Body of pancreas (tissue), 4 donors: ENCODE data around the gene CTDSPL. TPM values are rescaled to one million over a fixed set of nuclear protein-coding genes. Genes with fewer than 3 reads are reported as not detected.

Source experiments
- ATAC-seq: fragments of 150-250 bp; one replicate; pipeline ENCODE4 v1.9.1; 2016
- DNase-seq, 4 donors: peaks; one replicate each; pipeline ENCODE4 v3.0.0-alpha.2; 2019
- H3K27ac ChIP-seq, 4 donors: fragments of 200-600 bp; sonication (generic); 1 replicate in 3 of 4; 2 replicates in 1 of 4; pipeline versions ENCODE4 v1.5.1 to v1.6.1; 2016 to 2019; ENCODE audit warnings: mild to moderate bottlenecking in 1 of 4, mixed read lengths in 1 of 4, moderate library complexity in 1 of 4
- H3K27me3 ChIP-seq, 2 donors: fragments of 200-600 bp; sonication (generic); one replicate each; pipeline ENCODE4 v1.6.0; 2016; ENCODE audit warnings: mild to moderate bottlenecking in 1 of 2
- H3K36me3 ChIP-seq, 2 donors: fragments of 200-600 bp; sonication (generic); replicated peaks in 1 of 2; 2 replicates each; pipeline ENCODE4 v1.5.1; 2016; ENCODE audit warnings: low read depth in 2 of 2; ENCODE audit not compliant: insufficient read depth in 1 of 2
- H3K4me1 ChIP-seq: fragments of 200-600 bp; sonication (generic); one replicate; pipeline ENCODE4 v1.6.0; 2016
- H3K4me3 ChIP-seq, 2 donors: fragments of 200-600 bp; sonication (generic); 1 replicate in 1 of 2; 2 replicates in 1 of 2; pipeline ENCODE4 v1.5.1; 2016 to 2019
- H3K9me3 ChIP-seq, 3 donors: fragments of 200-600 bp; sonication (generic); 1 replicate in 2 of 3; 2 replicates in 1 of 3; pipeline ENCODE4 v1.5.1; 2016
- CTCF ChIP-seq, 7 experiments: fragments of 450-650 bp in 4 of 7; fragments of 200-600 bp in 3 of 7; sonication (generic) in 3 of 7; IDR thresholded peaks; one replicate each; pipeline ENCODE4 v1.5.1; 2016 to 2019; ENCODE audit warnings: antibody characterized with exemption in 7 of 7
- POLR2A ChIP-seq, 3 donors: fragments of 450-650 bp; IDR thresholded peaks; one replicate each; pipeline ENCODE4 v1.6.1; 2016; ENCODE audit warnings: antibody characterized with exemption in 3 of 3, mild to moderate bottlenecking in 2 of 3
- WGBS, 2 donors: methylation state at CpG; one replicate each; pipeline ENCODE4 v1.1.5; 2017; 5-methylcytosine and 5-hydroxymethylcytosine counted together
- intact Hi-C: fragments of 100-400 bp; cut with DNase I; formaldehyde crosslinking; loops from one replicate; pipeline ENCODE4 v1.15.1; 2023
- total RNA-seq, 2 donors: library from RNA; depleted of rRNA; stranded (reverse); fragments of >200 nt; gene quantifications; one replicate each; pipeline ENCODE4 v1.1.0, GENCODE V29; 2016

CTDSPL gene
- total RNA-seq, 2 donors from 2014 or later: 23.6 to 25.4 TPM

GRCh38 chr3:37945156-37945806 lies 83.6 kb downstream of the CTDSPL start:
- WGBS, 2 donors: 50 to 59% methylated on average over 6 of the region's 6 CpGs
- Histone ChIP-seq H3K27ac (peak overlapping the region; percentile 39 to 62 (median 52)), H3K4me3 (no peak overlapping the region), H3K9me3 (no peaks in the 10 kb centered on the region), H3K36me3 (no peaks in the 10 kb centered on the region), H3K4me1 (peaks cover 43% of the 10 kb centered on the region), H3K27me3 (no peaks in the 10 kb centered on the region)
- TF ChIP-seq CTCF (IDR thresholded peaks at IDR 0.05) (no peak), POLR2A (IDR thresholded peaks at IDR 0.05) (no peak)
- DNase-seq (no peak), ATAC-seq (no peak)
- intact Hi-C loops: no loop called here

GRCh38 chr3:37945807-37946530 lies 84.3 kb downstream of the CTDSPL start:
- DNase-seq (no peak), ATAC-seq (peak; percentile 45)
- no peaks in the 10 kb centered on the region for H3K27me3 ChIP-seq
- H3K4me3 ChIP-seq: no peak overlapping the region
- no peaks in the 10 kb centered on the region for H3K36me3 ChIP-seq
- TF ChIP-seq POLR2A (IDR thresholded peaks at IDR 0.05) (no peak), CTCF (IDR thresholded peaks at IDR 0.05) (no peak)
- 57 to 59% methylated on average over 8 of the region's 8 CpGs for WGBS, 2 donors
- H3K9me3 ChIP-seq: no peaks in the 10 kb centered on the region
- H3K27ac ChIP-seq: peak overlapping the region; percentile 32 to 62 (median 40)
- intact Hi-C loops: no loop called here
- peaks cover 43% of the 10 kb centered on the region for H3K4me1 ChIP-seq

GRCh38 chr3:37946531-37946889 lies 84.8 kb downstream of the CTDSPL start:
- intact Hi-C loops: no loop called here
- WGBS, 2 donors: 62 to 67% methylated on average over 2 of the region's 2 CpGs
- Histone ChIP-seq H3K36me3 (no peaks in the 10 kb centered on the region), H3K27me3 (no peaks in the 10 kb centered on the region), H3K4me3 (no peak overlapping the region), H3K4me1 (peaks cover 41% of the 10 kb centered on the region), H3K27ac (peak overlapping the region in 3 of 4 donors; percentile 18 to 62 (median 32)), H3K9me3 (no peaks in the 10 kb centered on the region)
- no peak for TF ChIP-seq POLR2A (IDR thresholded peaks at IDR 0.05)
- no peak for TF ChIP-seq CTCF (IDR thresholded peaks at IDR 0.05)
- ATAC-seq (no peak), DNase-seq (no peak)

GRCh38 chr3:37949866-37950265 lies 88.2 kb downstream of the CTDSPL start:
- no peak overlapping the region for H3K4me3 ChIP-seq
- no peak for TF ChIP-seq POLR2A (IDR thresholded peaks at IDR 0.05)
- no peak for TF ChIP-seq CTCF (IDR thresholded peaks at IDR 0.05)
- ATAC-seq: no peak
- no peak overlapping the region for H3K27ac ChIP-seq
- intact Hi-C loops: no loop called here
- no peaks in the 10 kb centered on the region for H3K36me3 ChIP-seq
- no peaks in the 10 kb centered on the region for H3K9me3 ChIP-seq
- H3K4me1 ChIP-seq: peaks cover 19% of the 10 kb centered on the region
- DNase-seq: no peak
- 73 to 82% methylated on average over 2 to 6 of the region's 6 CpGs for WGBS, 2 donors
- H3K27me3 ChIP-seq: no peaks in the 10 kb centered on the region
